Measurements from ENCODE around the gene GPR142. TPM values are rescaled to one million over a fixed set of nuclear protein-coding genes. Genes with fewer than 3 reads are reported as not detected.

GPR142 gene, protein sequence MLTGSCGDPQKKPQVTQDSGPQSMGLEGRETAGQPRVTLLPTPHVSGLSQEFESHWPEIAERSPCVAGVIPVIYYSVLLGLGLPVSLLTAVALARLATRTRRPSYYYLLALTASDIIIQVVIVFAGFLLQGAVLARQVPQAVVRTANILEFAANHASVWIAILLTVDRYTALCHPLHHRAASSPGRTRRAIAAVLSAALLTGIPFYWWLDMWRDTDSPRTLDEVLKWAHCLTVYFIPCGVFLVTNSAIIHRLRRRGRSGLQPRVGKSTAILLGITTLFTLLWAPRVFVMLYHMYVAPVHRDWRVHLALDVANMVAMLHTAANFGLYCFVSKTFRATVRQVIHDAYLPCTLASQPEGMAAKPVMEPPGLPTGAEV
- not detected for polyA plus RNA-seq (2013, experiment 1 of 2; ENCODE audit: insufficient read length)
- not detected for polyA plus RNA-seq (2013, experiment 2 of 2; ENCODE audit: insufficient read length)

DNA sequence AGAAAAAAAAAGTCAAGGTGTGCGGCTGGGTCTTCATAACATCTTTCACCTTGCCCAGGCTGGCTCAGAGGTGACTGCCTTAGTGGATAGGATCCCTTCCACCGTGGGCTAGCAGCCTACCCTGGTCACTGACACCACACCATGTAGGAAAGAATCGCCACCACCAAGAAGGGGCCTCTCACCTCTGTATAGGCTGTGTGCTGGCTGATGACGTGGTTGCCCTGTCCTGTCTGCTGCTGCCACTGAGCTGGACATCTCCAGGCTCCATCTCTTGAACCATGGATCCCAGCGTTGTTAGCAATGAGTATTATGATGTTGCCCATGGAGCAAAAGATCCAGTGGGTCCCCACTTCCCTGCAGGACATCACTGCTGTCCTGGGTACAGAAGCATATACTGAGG is at the start of gene GPR142:
TSS of gene GPR142 (plus strand) at position 301 of the 400 bp plus-strand sequence. CDS start 2,035 bp downstream, outside the sequence.
- DNase-seq = no peak

DNA sequence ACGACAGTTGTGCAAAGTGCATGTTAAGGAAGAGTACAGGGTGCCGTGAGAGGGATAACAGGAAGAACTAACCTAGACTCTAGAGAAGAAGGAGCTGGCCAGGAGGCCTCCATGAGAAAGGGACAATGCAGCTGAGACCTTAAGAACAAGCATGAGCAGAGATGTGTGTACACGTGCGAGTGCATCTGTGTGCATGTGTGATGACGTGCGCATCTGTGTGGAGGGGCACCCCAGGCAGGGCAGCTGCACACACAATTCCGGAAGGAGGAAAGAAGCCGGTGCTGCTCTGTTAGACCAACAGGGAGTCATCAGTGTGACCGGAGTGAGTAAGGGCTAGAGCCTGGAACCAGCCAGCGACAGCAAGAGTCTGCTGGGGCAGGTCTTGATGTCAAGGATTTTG is 48.9 kb upstream of the GPR142 start:
- no peak for DNase-seq

DNA sequence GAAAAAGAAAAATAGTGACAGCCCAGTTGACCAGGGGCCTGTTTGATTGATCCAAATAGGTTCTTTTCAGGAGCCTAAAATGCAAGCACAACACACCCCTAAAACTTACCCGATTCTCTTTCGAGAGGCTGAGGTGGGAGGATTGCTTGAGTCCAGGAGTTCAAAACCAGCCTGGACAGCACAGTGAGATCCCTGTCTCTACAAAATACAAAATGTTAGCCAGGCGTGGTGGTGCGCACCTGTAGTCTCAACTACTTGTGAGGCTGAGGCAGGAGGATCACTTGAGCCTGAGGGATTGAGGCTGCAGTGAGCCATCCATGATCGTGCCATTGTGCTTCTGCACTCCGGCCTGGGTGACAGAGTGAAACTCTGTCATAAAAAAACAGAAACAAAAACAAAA is 42.8 kb upstream of the GPR142 start:
- DNase-seq = no peak

DNA sequence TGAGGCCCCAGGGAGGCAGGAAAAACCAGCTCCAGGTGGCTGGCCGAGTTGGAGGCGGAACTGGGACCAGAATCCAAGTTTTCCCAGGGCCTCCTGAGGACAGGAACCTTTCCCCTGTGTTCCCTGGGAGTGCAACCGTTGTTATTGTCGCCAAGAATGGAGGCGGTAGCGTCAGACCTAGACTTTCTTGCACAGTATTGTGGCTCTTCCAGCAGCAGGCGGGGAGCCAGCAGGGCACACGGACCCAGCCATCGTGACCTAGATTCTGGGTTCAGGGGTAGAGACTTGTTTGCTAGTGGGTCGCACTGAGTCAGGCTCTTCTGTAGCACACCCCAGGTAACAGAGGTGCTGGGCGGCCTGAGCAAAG is 41.9 kb upstream of the GPR142 start:
- no peak for DNase-seq

DNA sequence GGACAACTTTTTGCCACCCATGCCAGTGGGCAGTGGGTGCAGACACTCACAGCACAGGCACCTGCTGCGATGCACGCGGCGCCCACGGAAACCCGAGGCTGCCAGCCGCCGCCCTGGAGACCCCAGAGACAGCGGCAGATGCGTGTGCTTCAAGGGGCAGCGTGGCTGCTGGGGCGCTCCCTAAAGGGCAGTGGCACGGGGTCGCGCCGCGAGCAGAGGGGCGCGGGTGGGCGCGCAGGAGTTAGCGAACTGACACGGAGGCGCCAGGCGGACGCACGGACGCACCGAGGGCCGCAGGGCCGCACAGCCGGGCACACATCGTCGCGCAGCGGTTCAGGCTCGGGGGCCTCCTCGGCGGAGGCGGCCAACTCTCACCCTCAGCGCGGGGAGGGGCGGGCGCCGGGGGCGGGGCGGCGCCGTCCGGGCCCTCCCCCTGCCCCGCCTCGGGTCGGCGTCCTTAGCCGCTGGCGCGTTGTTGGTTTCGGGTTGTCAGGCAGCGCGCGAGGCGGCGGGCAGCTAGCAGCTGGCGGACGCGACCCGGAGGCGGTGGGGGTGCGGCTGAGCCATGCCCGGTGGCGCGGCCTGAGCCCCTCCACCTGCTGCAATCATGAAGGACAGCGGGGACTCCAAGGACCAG is 41.4 kb upstream of the GPR142 start, which contains the start of gene KIF19:
TSS of gene KIF19 (plus strand) at position 484 of the 637 bp plus-strand sequence. CDS start at position 608, 124 bp downstream.
- DNase-seq = peak; percentile 7

DNA sequence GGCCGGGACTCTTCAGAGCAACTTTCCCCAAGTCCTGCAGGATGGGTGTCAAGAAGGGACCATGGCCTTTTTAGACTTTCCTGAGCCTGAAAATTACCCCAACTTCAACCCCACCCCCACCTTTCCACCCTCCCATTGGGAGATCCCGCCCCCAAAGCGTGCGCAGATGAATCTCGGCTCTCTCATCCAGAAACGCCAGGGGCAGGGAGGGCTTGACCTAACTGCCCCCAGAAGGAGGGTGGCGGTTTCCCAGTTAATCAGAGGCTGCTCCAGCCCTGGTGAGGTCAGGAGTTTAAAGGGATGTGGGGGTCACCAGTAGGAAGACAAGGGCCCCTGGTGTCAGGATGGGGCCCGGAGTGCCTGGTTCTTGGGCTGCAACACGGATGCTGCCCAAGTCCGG is 40.8 kb upstream of the GPR142 start:
- no peak for DNase-seq

DNA sequence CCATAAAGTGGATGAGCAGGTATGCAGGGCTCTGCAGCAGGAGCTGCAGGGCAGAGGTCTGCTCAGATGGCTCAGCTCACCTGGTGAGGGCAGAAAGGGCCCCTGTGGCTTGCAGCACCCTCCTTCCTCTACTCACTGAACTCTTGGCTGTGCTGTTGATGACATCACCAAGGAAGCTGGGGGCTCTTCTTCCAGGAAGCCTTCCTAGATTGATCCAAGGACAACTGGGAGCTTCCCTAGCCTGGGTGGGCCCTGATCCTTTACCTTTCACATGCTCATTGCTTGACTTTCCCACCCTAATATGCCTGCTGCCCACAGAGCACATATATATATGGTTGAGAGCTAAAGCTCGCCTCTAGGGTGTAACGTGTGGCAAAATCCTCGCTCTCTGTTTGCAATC is 38.8 kb upstream of the GPR142 start:
- DNase-seq = no peak

DNA sequence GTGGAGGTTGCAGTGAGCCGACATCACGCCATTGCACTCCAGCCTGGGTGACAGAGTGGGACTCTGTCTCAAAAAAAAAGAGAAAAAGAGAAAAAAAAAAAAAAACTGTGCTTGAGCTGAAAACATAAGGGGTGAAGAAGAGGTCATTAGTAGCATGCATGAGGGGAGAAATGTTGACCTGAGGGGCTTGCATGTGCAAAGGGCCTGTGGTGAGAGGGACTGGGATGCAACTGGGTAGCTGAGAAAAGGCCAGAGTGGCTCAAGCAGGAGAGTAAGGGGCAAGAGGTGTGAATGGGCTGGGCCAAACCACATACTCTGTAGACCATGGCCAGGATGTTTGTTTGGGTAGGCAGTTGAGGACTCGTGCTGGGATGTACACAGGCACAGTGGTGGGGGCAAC is 37.9 kb upstream of the GPR142 start:
- no peak for DNase-seq

DNA sequence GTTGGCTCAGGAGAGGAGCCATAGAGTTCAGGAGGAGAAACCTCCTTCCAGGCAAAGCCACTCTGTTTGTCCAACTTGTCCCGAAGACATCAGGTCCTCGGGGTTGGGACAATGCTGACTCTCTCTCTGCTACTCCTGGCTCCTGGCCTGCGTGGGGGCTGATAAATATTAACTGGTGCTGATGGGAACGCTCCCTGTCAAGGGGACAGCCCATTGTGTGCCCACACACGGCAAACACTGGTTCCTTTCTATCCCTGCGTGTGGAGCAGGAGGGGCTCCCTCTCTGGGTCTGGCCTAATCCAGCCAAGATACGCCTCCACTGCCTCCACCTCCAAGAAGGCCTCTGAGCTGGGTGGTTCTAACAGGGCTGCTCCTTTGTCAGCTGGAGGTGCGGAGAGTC is 36.9 kb upstream of the GPR142 start:
- no peak for DNase-seq

DNA sequence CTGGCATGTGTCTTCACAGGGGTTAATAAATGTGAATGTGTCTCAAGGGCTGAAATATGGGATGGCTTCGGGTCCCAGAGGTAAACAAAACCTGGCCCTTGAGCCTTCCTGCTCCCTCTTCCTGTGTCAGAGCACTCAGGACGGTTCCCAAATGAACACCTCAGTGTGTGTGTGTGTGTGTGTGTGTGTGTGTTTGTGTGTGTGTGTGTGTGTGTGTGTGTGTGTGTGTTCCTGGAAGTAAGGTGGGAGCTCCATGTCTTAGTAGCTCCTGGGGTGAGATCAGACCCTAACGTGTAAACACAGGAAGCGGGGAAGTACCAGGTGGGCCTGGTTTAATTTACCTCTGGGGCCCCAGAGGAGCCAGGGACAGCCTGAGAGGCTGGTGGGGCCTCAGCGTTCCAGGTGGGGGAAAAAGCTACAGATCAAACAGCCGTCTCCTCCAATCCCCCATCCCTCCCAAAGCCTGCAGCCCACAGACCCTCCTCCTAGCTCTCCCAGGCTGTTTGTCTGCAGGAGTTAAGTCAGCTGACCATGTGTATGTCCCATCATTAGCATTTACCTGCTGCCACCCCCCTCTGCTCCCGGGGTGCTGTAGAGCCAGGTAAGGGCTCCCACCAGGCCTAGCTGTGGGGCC is 35.2 kb upstream of the GPR142 start:
- DNase-seq = no peak

DNA sequence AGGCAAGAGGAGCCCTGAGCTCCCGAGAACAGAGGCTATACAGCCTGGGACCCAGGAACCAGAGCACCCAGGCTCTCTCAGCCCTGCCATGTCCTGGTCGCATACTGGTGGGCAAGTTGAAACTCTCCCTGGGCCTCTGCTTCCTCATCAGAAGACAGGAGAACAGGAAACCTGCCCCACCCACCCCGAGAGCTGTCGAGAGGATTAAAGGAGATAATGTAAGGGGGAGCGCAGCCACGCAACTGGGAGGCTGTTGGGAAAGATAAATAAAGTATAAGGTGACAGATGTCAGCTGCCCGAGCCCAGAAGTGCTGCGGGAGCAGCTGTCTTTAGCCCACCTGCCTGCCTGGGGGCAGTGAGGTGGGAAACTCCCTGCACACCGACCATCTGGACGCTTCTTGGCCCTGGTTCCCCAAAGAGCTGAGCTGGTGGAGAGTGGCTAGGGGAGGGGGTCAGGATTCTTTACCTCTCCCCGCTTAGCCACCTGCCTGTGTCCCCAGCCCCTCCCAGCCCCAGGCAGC is 34.5 kb upstream of the GPR142 start:
- no peak for DNase-seq

DNA sequence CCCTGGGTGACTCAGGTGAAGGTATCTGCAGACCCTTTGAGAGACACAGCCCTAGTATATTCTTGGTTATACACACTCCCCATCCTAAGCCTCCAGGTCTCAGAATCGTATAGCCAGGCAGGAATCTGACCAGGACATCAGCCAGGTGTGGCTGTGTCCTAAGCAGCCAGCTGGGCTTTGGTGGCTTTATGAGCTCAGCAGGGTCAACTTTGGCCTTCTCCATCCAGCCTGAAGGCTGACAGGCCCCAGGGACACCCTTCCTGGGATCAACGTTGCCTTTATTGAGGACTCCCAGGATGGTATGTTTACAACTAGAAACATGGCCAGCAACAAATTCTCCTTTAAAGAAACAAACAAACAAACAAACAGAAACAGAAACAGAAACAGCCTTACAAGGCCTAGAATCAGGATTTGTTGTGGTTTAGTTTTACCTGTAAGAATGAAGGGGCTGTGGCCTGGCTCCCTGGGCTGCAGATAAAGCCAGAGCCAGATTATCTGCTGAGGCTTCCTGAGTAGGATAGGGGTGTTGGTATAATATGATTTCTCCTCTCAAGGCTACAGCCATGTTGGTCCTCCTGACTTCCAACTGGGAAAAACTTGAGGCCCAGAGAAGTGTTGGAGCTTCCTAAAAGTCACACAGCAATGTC is 32.8 kb upstream of the GPR142 start:
- no peak for DNase-seq

DNA sequence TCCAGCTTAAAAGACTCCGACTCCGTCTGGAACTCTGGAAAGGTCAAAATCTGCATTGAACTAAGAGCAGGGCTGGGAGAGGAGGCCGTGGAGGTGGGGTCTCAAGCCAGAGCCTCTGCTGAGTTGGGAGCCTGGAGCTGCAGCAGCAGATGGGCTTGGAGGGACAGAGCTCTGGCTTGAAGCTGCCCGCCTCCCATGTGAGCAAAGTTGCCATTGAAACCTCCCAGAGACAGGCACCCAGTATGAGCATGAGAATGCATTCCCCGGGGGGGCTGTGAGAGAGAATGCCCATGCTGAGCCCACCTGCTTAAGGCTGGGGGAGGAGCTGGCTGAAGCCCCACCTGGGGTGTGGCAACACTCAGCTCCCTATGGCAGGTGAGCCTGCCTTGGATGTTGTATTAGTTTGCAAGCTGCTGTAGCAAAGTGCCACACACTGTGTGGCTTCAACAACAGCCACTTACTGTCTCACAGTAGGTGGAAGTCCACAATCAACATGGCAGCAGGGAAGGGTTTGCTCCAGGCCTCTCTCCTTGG is 31.7 kb upstream of the GPR142 start:
- no peak for DNase-seq

DNA sequence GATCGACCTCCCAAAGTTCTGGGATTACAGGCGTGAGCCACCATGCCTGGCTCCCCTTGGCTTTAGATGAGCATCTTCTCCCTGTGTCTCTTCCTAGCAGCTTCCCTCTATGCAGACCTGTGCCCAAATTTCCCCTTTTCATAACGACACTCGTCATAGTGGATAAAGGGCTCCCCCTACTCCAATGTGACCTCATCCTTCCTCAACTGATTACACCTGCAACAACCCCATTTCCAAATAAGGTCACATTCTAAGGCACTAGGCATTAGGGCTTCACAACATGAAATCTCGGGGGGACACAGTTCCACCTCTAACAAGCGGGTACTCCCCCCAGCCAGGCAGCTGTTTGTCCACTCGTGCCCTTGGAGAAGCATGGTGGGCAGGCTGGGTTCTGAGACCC is 31.0 kb upstream of the GPR142 start:
- DNase-seq = no peak

DNA sequence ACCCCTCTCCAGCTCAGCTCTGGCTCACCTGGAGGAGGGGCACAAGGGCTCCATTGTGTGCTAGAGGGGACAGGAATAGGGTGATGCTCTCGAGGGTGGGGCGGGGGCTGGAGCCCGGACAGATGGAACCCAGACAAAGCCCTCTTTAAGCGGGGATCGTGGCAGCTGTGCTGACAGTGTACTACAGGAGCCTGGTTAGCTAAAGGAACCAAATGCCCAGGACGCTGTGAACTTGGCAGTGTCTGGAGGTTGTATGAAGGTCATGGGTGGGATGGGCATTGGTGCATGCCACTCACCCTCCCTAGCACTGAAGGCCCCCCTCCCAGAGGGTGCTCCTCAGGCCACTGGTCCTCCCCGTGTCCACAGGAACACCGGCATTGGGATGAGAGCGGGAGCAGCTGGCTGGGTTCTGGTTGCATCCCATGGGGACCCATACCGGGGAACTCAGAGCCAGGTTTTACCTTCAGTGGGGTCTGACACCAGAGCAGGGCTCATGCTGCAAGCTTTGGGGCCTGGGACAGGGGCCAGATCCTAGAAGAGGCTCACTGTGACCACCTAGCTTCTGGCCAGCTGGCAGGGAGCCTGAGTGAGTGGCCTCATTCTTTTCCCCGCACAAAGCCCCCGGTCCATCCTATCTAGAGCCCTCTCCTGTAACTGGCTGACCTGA is 29.3 kb upstream of the GPR142 start:
- no peak for DNase-seq

DNA sequence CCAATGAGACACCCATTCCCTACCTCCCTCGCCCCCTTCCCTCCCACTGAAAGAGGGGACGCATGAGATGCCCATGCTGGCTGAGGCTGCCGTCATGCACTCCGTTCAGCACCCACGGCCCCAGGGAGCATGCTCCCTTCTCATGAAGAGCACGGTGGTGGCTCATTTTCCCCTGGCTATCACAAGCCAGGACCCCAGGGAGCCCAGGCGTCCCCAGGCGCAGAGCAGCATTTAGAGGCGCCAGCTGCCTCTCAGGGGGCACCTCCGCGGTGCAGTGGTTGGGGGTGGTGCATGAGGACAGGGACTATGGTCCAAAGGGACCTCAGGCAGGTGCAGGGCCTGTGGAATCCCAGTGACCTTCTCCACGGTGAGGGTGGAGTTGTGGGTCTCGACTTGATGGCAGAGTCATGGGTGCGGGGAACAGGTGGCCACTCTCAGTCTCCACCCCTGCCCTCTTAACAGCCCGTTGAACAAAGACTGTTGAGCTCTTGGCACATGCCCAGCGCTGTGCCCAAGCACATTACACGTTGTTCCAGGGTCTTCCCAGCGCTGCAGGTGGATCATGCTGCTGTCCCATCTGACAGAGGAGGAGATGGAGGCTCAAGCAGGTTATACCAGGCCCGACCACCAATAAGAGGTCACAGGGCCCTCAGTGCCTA is 27.6 kb upstream of the GPR142 start:
- no peak for DNase-seq

DNA sequence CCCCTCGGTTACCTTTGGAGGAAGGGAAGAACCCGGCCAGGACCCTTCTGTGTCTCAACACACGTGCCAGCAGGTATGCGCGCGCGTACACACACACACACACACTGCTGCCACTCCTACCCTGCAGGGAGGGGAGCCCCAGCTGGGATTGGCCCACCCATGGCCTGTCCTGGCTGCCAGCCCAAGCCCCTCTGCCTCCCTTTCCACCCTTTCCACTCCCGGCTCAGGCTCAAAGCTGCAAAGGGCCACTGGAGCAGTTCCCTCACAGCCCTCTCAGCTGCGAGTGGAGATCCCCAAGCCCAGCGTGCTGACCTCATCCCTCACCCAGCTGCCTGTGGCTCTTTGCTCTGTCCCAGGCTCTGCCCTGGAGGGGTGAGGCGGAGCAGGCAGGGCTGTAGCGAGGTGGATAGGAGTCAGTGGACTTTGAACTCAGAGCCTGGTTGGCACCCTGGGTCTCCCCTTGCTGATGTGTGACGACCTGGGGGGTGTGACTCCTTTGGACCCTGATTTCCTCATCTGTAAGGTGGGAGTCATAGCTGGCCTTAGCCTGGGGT is 26.8 kb upstream of the GPR142 start:
- no peak for DNase-seq

DNA sequence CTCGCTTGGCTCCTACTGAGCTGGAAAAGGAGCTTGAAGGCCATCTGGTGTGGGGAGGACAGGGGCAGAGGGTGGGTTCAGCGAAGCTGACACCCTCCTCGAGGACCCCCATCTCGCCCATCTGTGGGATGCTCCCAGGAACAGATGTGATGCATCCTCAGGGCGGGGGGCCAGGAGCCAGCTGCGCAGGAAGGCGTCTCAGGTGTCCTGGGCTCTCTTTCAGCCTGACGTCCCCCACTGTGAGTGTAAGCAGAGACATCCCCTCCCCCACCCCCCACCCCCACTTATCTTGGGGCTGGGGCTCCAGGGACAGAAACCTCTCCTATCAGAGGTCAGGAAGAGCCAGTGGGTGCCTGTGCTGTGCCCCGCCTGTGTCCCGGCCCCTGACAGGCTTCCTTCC is 25.1 kb upstream of the GPR142 start:
- DNase-seq = no peak

DNA sequence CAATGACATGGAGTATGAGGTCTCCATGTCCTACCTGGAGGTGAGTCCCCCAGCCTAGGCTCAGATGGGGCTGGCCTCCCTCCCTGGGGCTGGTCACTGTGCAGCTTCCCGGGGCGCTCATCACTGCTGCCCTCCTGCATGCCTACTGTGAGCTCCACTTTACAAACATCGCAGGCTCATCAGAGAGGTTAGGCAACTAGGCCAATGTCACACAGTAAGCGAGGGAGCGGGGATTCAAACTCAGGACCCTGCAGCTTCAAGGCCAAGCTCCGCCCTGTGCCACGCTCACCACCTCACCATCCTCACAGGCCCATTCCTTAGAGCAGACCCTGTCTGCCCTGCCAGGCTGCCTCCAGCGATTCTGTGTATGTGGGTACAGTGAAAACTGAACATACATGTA is 24.2 kb upstream of the GPR142 start:
- DNase-seq = no peak

DNA sequence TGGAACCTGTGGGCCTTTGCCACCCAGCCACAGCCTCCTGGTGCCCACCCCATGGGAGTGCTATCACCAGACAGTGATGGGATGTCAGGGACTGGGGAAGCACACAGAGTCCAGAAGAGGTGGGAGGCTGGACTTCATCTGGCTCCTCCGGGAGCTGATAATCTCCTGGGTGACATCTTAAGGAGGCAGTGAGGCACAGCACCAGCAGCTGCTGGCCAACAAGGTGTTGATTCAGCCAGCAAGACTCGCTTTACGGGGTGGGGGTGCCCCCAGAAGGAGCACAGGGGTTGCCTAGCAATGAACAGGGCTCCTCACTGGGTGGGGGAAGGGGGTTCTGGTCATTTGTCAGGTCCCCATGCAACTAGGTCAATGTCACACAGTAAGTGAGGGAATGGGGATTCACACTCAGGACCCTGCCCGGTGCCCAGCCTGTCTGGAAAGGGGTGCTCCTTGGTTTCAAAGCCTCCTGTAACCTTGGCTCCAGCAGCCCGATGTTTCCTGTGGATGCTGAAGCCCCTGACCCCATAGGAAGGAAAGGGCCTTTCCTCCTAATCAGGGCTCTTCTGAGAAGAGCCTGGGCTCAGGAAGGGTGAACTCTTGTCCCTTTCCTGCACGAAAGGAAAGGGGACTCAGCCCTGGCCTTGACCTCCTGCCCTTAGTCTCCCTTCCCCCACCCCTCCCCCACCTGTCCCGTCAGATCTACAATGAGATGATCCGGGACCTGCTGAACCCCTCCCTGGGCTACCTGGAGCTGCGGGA is 23.6 kb upstream of the GPR142 start:
- DNase-seq = no peak
